GM19193 (cell line): Measurements from ENCODE around the gene ELP4.

Experiments
- POLR2A ChIP-seq: IDR thresholded peaks from 4 replicates; pipeline ENCODE4 v1.6.1; 2011; ENCODE audit not compliant: insufficient read depth, insufficient read length; ENCODE audit errors: extremely low read depth

Gene ELP4

GRCh38 chr11:31617246-31617645 lies 107.7 kb downstream of the ELP4 start:
- TF ChIP-seq POLR2A: no peak

- TF ChIP-seq POLR2A: no peak
These were observed 110.4 kb downstream of the ELP4 start for GRCh38 chr11:31619980-31620379.

GRCh38 chr11:31620434-31620833 lies 110.9 kb downstream of the ELP4 start:
- TF ChIP-seq POLR2A: no peak

GRCh38 chr11:31625868-31626267 lies 116.3 kb downstream of the ELP4 start:
- no peak for TF ChIP-seq POLR2A

- no peak for TF ChIP-seq POLR2A
These were observed 118.5 kb downstream of the ELP4 start for GRCh38 chr11:31628111-31628510.

GRCh38 chr11:31636983-31637382 lies 127.4 kb downstream of the ELP4 start:
- TF ChIP-seq POLR2A: no peak

- no peak for TF ChIP-seq POLR2A
These were observed 131.0 kb downstream of the ELP4 start for GRCh38 chr11:31640611-31641010.

- no peak for TF ChIP-seq POLR2A
These were observed 132.0 kb downstream of the ELP4 start for GRCh38 chr11:31641477-31642062.

GRCh38 chr11:31643857-31644256 lies 134.3 kb downstream of the ELP4 start:
- TF ChIP-seq POLR2A: no peak

- no peak for TF ChIP-seq POLR2A
These were observed 136.2 kb downstream of the ELP4 start for GRCh38 chr11:31645747-31646146.

GRCh38 chr11:31646216-31646615 lies 136.6 kb downstream of the ELP4 start:
- no peak for TF ChIP-seq POLR2A

GRCh38 chr11:31649129-31649966 lies 139.8 kb downstream of the ELP4 start:
- no peak for TF ChIP-seq POLR2A

GRCh38 chr11:31651208-31651607 lies 141.6 kb downstream of the ELP4 start:
- no peak for TF ChIP-seq POLR2A

- TF ChIP-seq POLR2A: no peak
These were observed 142.3 kb downstream of the ELP4 start for GRCh38 chr11:31651822-31652221.

GRCh38 chr11:31652528-31652927 lies 143.0 kb downstream of the ELP4 start:
- TF ChIP-seq POLR2A: no peak

- no peak for TF ChIP-seq POLR2A
These were observed 145.9 kb downstream of the ELP4 start for GRCh38 chr11:31655483-31655882.
